ENCODE data around the gene RNF20.
"Not testable (repeated sequence)": the region's sequence is repeated elsewhere in the genome, so short reads cannot be mapped to it uniquely, and the experiment has no call there.

The RNF20 gene

GRCh38 chr9:101587332-101588043, 53.8 kb downstream of the RNF20 start:
- Histone ChIP-seq H3K27ac (ENCODE audit: low read length) (no peak overlapping the region), H3K36me3 (ENCODE audit: insufficient read depth, low read length) (no peaks in the 10 kb centered on the region), H4K20me1 (ENCODE audit: insufficient read depth, low read length) (no peaks in the 10 kb centered on the region), H3K4me3 (ENCODE audit: low read depth in 1 of 2, low read length in 2 of 2) (no peak overlapping the region), H3K4me2 (ENCODE audit: insufficient read depth, low read length) (no peak overlapping the region), H3K79me2 (ENCODE audit: insufficient read depth, low read length) (no peaks in the 10 kb centered on the region), H3K9ac (ENCODE audit: low read depth, low read length) (no peak overlapping the region), H3K4me1 (ENCODE audit: insufficient read depth, low read length) (no peaks in the 10 kb centered on the region), H3K9me3 (ENCODE audit: insufficient read depth, low read length, severe bottlenecking) (no peaks in the 10 kb centered on the region), H2AFZ (ENCODE audit: low read depth, low read length) (no peak overlapping the region), H3K27me3 (ENCODE audit: insufficient read depth, low read length, poor library complexity) (no peaks in the 10 kb centered on the region)
- DNase-seq (no peak), ATAC-seq (ENCODE audit: insufficient read depth, low read depth) (no peak)
- no peak for TF ChIP-seq CTCF (IDR thresholded peaks at IDR 0.05; ENCODE audit: borderline replicate concordance, extremely low read depth, low read length, poor library complexity, severe bottlenecking)
- no peak for TF ChIP-seq EZH2 (IDR thresholded peaks at IDR 0.05; ENCODE audit: borderline replicate concordance, low read depth, low read length, severe bottlenecking)

- ATAC-seq (ENCODE audit: insufficient read depth, low read depth); H3K27ac ChIP-seq (ENCODE audit: low read length); H3K36me3 ChIP-seq (ENCODE audit: insufficient read depth, low read length); H3K4me2 ChIP-seq (ENCODE audit: insufficient read depth, low read length); H3K27me3 ChIP-seq (ENCODE audit: insufficient read depth, low read length, poor library complexity); DNase-seq; H3K79me2 ChIP-seq (ENCODE audit: insufficient read depth, low read length); H3K4me3 ChIP-seq (ENCODE audit: low read depth in 1 of 2, low read length in 2 of 2); H3K4me1 ChIP-seq (ENCODE audit: insufficient read depth, low read length); H3K9me3 ChIP-seq (ENCODE audit: insufficient read depth, low read length, severe bottlenecking); H4K20me1 ChIP-seq (ENCODE audit: insufficient read depth, low read length); H3K9ac ChIP-seq (ENCODE audit: low read depth, low read length); H2AFZ ChIP-seq (ENCODE audit: low read depth, low read length): not testable (repeated sequence)
Observed at GRCh38 chr9:101590074-101590473, 56.4 kb downstream of the RNF20 start.

GRCh38 chr9:101590901-101591300, 57.2 kb downstream of the RNF20 start:
- Histone ChIP-seq H4K20me1 (ENCODE audit: insufficient read depth, low read length) (no peaks in the 10 kb centered on the region), H3K27me3 (ENCODE audit: insufficient read depth, low read length, poor library complexity) (no peaks in the 10 kb centered on the region), H3K9ac (ENCODE audit: low read depth, low read length) (no peak overlapping the region), H3K9me3 (ENCODE audit: insufficient read depth, low read length, severe bottlenecking) (no peaks in the 10 kb centered on the region), H3K36me3 (ENCODE audit: insufficient read depth, low read length) (no peaks in the 10 kb centered on the region), H3K79me2 (ENCODE audit: insufficient read depth, low read length) (no peaks in the 10 kb centered on the region), H3K4me3 (ENCODE audit: low read depth in 1 of 2, low read length in 2 of 2) (no peak overlapping the region), H3K4me2 (ENCODE audit: insufficient read depth, low read length) (no peak overlapping the region), H3K27ac (ENCODE audit: low read length) (no peak overlapping the region), H2AFZ (ENCODE audit: low read depth, low read length) (no peak overlapping the region), H3K4me1 (ENCODE audit: insufficient read depth, low read length) (no peaks in the 10 kb centered on the region)
- TF ChIP-seq EZH2 (IDR thresholded peaks at IDR 0.05; ENCODE audit: borderline replicate concordance, low read depth, low read length, severe bottlenecking) (no peak), CTCF (IDR thresholded peaks at IDR 0.05; ENCODE audit: borderline replicate concordance, extremely low read depth, low read length, poor library complexity, severe bottlenecking) (no peak)
- no peak for ATAC-seq (ENCODE audit: insufficient read depth, low read depth)
- DNase-seq, result no peak

- Histone ChIP-seq H3K9me3 (ENCODE audit: insufficient read depth, low read length, severe bottlenecking) (no peaks in the 10 kb centered on the region), H3K4me2 (ENCODE audit: insufficient read depth, low read length) (no peak overlapping the region), H4K20me1 (ENCODE audit: insufficient read depth, low read length) (no peaks in the 10 kb centered on the region), H3K27ac (ENCODE audit: low read length) (no peak overlapping the region), H2AFZ (ENCODE audit: low read depth, low read length) (no peak overlapping the region), H3K9ac (ENCODE audit: low read depth, low read length) (no peak overlapping the region), H3K4me3 (ENCODE audit: low read depth in 1 of 2, low read length in 2 of 2) (no peak overlapping the region), H3K79me2 (ENCODE audit: insufficient read depth, low read length) (no peaks in the 10 kb centered on the region), H3K4me1 (ENCODE audit: insufficient read depth, low read length) (no peaks in the 10 kb centered on the region), H3K36me3 (ENCODE audit: insufficient read depth, low read length) (no peaks in the 10 kb centered on the region), H3K27me3 (ENCODE audit: insufficient read depth, low read length, poor library complexity) (no peaks in the 10 kb centered on the region)
- no peak for DNase-seq
- no peak for ATAC-seq (ENCODE audit: insufficient read depth, low read depth)
- TF ChIP-seq CTCF (IDR thresholded peaks at IDR 0.05; ENCODE audit: borderline replicate concordance, extremely low read depth, low read length, poor library complexity, severe bottlenecking) (no peak), EZH2 (IDR thresholded peaks at IDR 0.05; ENCODE audit: borderline replicate concordance, low read depth, low read length, severe bottlenecking) (no peak)
Observed at GRCh38 chr9:101591787-101592446, 58.3 kb downstream of the RNF20 start.

All from DND-41 (cell line).